Heart left ventricle (tissue), 13 donors: ENCODE measurements around the gene NAB1.

Source experiments
- CTCF ChIP-seq, 12 donors: fragments of 200-600 bp; sonication (generic) in 4 of 12; IDR thresholded peaks; one replicate each; pipeline versions ENCODE4 v1.5.0 to v1.8.0; 2018 to 2022; ENCODE audit warnings: antibody characterized with exemption in 12 of 12, mild to moderate bottlenecking in 5 of 12
- POLR2A ChIP-seq, 2 donors: fragments of 450-650 bp; IDR thresholded peaks; one replicate each; pipeline ENCODE4 v1.6.1; 2017; ENCODE audit warnings: antibody characterized with exemption in 2 of 2, mild to moderate bottlenecking in 2 of 2, moderate library complexity in 2 of 2
- donor health status: ischemic (EF 13 %, LVEDD 7.1; RV severe dilation, severe dysfunction).
- donor health status: DM: no; HTN: yes; CAD: no.
- donor health status: DM: no; HTN: no; CAD: no.
- donor health status: ischemic (EF 25% LVEDD 6.9; RV normal size, moderate dysfunction).
- donor health status: ischemic (EF 25% LVEDD 5.7; RV mildly dilated, moderate dysfunction).
- donor health status: ischemic (EF 35%, LVEDD 5.7; RV mildly dilated, moderate dysfunction).
- donor health status: nonischemic (EF 11% LVEDD 7.7; RV severe dilation, severe dysfunction).
- donor health status: DM: yes; HTN: yes; CAD: no.
- donor health status: PGD.
- donor health status: ischemic (EF 29% LVEDD 5.4; RV normal size, mild dysfunction).
- donor health status: nonischemic (EF 23%, LVEDD 6.1; RV moderate dilation, normal function).

GRCh38 chr2:190628591-190629319 is 20.1 kb upstream of the NAB1 start:
- TF ChIP-seq CTCF (IDR thresholded peaks at IDR 0.05): no peak
- TF ChIP-seq POLR2A (IDR thresholded peaks at IDR 0.05): no peak
